ENCODE data around the gene NSG1.

GRCh38 chr4:4386296-4386735 lies 586 bp upstream of the NSG1 start:
- TF ChIP-seq CTCF (conservative IDR thresholded peaks at IDR 0.05; ENCODE audit: low read depth, low read length) (no peak), EZH2 (IDR thresholded peaks at IDR 0.05; ENCODE audit: borderline replicate concordance, low read depth, low read length, poor library complexity, severe bottlenecking) (no peak)

All from A673 (cell line).